ENCODE results near the gene POLR1G. TPM values are rescaled to one million over a fixed set of nuclear protein-coding genes. Genes with fewer than 3 reads are reported as not detected.

POLR1G gene
- total and polyA plus RNA-seq, 9 of the 15 experiments (the other 6 are each of a cell fraction or from before 2014, with no cell fraction given): 3.0 to 50.1 (median 27.4) TPM

DNA sequence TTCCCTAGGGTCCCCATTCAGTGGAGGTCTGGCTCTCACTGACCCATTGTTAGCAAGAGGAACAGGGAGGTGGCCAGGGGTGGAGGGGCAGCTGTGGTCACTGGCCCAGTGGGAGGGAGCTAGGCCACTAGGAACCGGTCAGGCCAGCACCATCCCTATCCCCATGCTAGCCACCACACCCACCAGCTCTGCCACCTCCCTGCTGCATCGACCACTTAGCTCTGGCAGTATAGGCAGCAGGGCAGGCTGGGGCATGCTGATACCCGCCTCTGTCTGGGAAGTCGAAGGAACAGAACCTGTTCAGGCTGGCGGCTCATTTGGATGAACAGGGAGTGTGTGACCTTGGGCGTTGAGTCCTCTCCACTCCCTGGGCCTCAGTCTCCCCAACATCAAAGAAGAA lies 6.3 kb upstream of the POLR1G start:
- Histone ChIP-seq H3K9me3 (replicated peaks; ENCODE audit: control insufficient read depth, insufficient read depth, low read depth, low read length) (no peaks in the 10 kb centered on the region), H3K27ac (ENCODE audit: extremely low read depth, low read depth, low read length) (no peak overlapping the region), H3K9ac (ENCODE audit: insufficient read depth in 1 of 2, low read depth in 2 of 2, low read length in 2 of 2) (no peak overlapping the region), H3K9me1 (ENCODE audit: control insufficient read depth, insufficient read depth, low read length) (no peaks in the 10 kb centered on the region), H3K4me3 (no peak overlapping the region), H3K27me3 (ENCODE audit: control insufficient read depth in 2 of 2, insufficient read depth in 2 of 2, low read length in 2 of 2) (no peaks in the 10 kb centered on the region), H4K20me1 (replicated peaks; ENCODE audit: control insufficient read depth, insufficient read depth, low read length) (no peaks in the 10 kb centered on the region), H3K4me1 (replicated peaks in 1 of 2; ENCODE audit: control insufficient read depth in 2 of 2, insufficient read depth in 2 of 2, low read length in 2 of 2) (peaks cover 22 to 56% of the 10 kb centered on the region in 2 experiments; a peak in 4 of 5 replicates), H3K36me3 (ENCODE audit: control insufficient read depth, insufficient read depth, low read length) (no peaks in the 10 kb centered on the region), H3K4me2 (ENCODE audit: insufficient read depth, low read length) (no peak overlapping the region), H3K79me2 (ENCODE audit: control insufficient read depth, insufficient read depth, low read length) (peaks cover 18% of the 10 kb centered on the region), H2AFZ (ENCODE audit: low read depth, low read length) (no peak overlapping the region)
- no peak for FAIRE-seq
- CTCF ChIA-PET (ENCODE audit: low intra/inter-chr PET ratio): no interaction called here
- 84% methylated on average over 6 of the region's 6 CpGs for WGBS (ENCODE audit: insufficient coverage, low coverage, missing lambda C conversion rate)
- BruUV-seq (replicated peaks): no TSS peak
- ATAC-seq: no peak
- in situ Hi-C loops (cut with MboI): no loop called here
- TF ChIP-seq ZKSCAN8 (CRISPR knock-in tag; IDR thresholded peaks at IDR 0.05): no peak
- TF ChIP-seq, protein P1, sequence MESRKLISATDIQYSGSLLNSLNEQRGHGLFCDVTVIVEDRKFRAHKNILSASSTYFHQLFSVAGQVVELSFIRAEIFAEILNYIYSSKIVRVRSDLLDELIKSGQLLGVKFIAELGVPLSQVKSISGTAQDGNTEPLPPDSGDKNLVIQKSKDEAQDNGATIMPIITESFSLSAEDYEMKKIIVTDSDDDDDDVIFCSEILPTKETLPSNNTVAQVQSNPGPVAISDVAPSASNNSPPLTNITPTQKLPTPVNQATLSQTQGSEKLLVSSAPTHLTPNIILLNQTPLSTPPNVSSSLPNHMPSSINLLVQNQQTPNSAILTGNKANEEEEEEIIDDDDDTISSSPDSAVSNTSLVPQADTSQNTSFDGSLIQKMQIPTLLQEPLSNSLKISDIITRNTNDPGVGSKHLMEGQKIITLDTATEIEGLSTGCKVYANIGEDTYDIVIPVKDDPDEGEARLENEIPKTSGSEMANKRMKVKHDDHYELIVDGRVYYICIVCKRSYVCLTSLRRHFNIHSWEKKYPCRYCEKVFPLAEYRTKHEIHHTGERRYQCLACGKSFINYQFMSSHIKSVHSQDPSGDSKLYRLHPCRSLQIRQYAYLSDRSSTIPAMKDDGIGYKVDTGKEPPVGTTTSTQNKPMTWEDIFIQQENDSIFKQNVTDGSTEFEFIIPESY (CRISPR knock-in tag; IDR thresholded peaks at IDR 0.05): 0 out of 2 replicates have a peak, but pooled peaks have one; percentile 27
- no peak for TF ChIP-seq CHD1 (IDR thresholded peaks at IDR 0.05; ENCODE audit: low read length)
- intact Hi-C loops (cut with micrococcal nuclease): no loop called here
- POLR2A ChIA-PET: interaction anchor here (0.6 to 2.2 kb wide), 4 partner anchors 20 to 571 kb away, joined by 3 to 5 read pairs (median 4); no protein-coding TSS in a partner anchor
- no peak for DNase-seq (ENCODE audit: extremely low read depth in 1 of 4, low spot score in 3 of 4)

Measured in K562 (cell line).